Psoas muscle (tissue), 8 donors: ENCODE data around the gene CDT1. TPM values are rescaled to one million over a fixed set of nuclear protein-coding genes. Genes with fewer than 3 reads are reported as not detected.
A peak's percentile ranks its signal among the peaks of the same experiment; 100 is the strongest.

Source experiments
- ATAC-seq, 4 donors: fragments of 200-7000 bp; cut with Tn5 transposase; one replicate each; pipeline ENCODE4 v1.9.1; 2020; ENCODE audit warnings: moderate library complexity in 3 of 4, mild to moderate bottlenecking in 2 of 4
- DNase-seq, 2 donors: peaks; one replicate each; pipeline ENCODE4 v3.0.0-alpha.2; 2020
- H3K27ac ChIP-seq: fragments of 200-600 bp; one replicate; pipeline ENCODE4 v1.8.0; 2022
- H3K27me3 ChIP-seq, 3 donors: fragments of 200-600 bp in 1 of 3; one replicate each; pipeline versions ENCODE4 v1.6.1 to v1.8.0; 2013 to 2022; ENCODE audit warnings: low read length in 2 of 3, mild to moderate bottlenecking in 2 of 3, moderate library complexity in 1 of 3; ENCODE audit not compliant: insufficient read depth in 3 of 3
- H3K36me3 ChIP-seq, 2 donors: fragments of 200-600 bp in 1 of 2; one replicate each; pipeline versions ENCODE4 v1.6.1 to v1.8.0; 2013 to 2022; ENCODE audit warnings: low read depth in 1 of 2, mild to moderate bottlenecking in 1 of 2, moderate library complexity in 1 of 2; ENCODE audit not compliant: insufficient read depth in 1 of 2
- H3K4me1 ChIP-seq: fragments of 200-600 bp; one replicate; pipeline ENCODE4 v1.8.0; 2022
- H3K4me3 ChIP-seq: fragments of 200-600 bp; one replicate; pipeline ENCODE4 v1.8.0; 2022; ENCODE audit warnings: mild to moderate bottlenecking
- H3K9me3 ChIP-seq: fragments of 200-600 bp; one replicate; pipeline ENCODE4 v1.8.0; 2022
- CTCF ChIP-seq: fragments of 200-600 bp; IDR thresholded peaks from one replicate; pipeline ENCODE4 v1.8.0; 2022; ENCODE audit warnings: antibody characterized with exemption
- WGBS, 3 donors: extraction: QIAGEN DNeasy Blood & Tissue Kit; methylation state at CpG; one replicate each; pipeline versions ENCODE4 v1.1.6 to v1.1.7; 2013; 5-methylcytosine and 5-hydroxymethylcytosine counted together
- intact Hi-C, 2 donors: fragments of 100-400 bp; cut with DNase I; formaldehyde crosslinking; loops; one replicate each; pipeline versions ENCODE4 v1.11.0 to v1.14.2; 2022
- polyA plus RNA-seq, 3 donors: library from polyadenylated mRNA; stranded (reverse); fragments of 200-250 nt; gene quantifications; one replicate each; pipeline ENCODE4 v1.2.3, GENCODE V29; 2013
- total RNA-seq, 4 donors: library from RNA; stranded (reverse); fragmentation: NEBNext Ultra II Directional in 2 of 4; extraction: Animal tissue kit (Norgen Biotek cat#: 25700) in 2 of 4; gene quantifications; one replicate each; pipeline versions ENCODE4 v1.2.1 to v1.2.4, GENCODE V29; 2021 to 2023
- donor health status: healthy with polysubstance abuse.
- donor health status: DM: no; HTN: no; CAD: no; lungs with moderate emphysema.
- donor health status: Bipolar disorder and iron deficiency.
- donor health status: healthy.
- donor health status: DM: yes; HTN: yes; CAD: no.
- donor health status: DM: no; HTN: no; CAD: no.
- donor health status: DM: no; HTN: no; CAD: no.
- donor health status: DM: yes; HTN: yes; CAD: no.

CDT1 gene
- total and polyA plus RNA-seq, 7 donors: 0.03 to 0.59 (median 0.15) TPM; not detected in 1

- TF ChIP-seq CTCF: no peak
- Histone ChIP-seq H3K27ac (no peak overlapping the region), H3K9me3 (no peaks in the 10 kb centered on the region), H3K4me1 (no peaks in the 10 kb centered on the region), H3K36me3 (no peaks in the 10 kb centered on the region), H3K4me3 (no peak overlapping the region), H3K27me3 (peaks cover 0 to 35% (median 9%) of the 10 kb centered on the region in 3 donors)
- ATAC-seq (no peak), DNase-seq (no peak)
- intact Hi-C loops: no loop called here
- WGBS, 3 donors: 51 to 62% (median 56%) methylated on average over 4 of the region's 4 CpGs
These were observed 7.3 kb upstream of the CDT1 start for GRCh38 chr16:88796278-88796677.

DNA sequence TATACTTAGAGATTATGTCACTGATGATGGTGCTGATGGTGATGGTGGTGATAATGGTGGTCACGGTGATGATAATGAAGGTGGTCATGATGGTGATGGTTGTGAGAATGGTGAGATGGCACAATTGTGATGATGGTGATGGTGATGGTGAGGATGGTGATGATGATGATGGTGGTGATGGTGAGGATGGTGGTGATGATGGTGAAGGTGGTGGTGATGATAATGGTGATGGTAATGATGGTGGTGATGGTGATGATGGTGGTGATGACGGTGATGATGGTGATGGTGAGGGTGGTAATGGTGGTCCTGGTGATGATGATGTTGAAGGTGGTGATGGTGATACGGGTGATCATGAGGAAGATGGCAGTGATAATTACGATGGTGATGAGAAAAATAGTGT is 5.5 kb upstream of the CDT1 start:
- ATAC-seq (no peak), DNase-seq (no peak)
- Histone ChIP-seq H3K4me1 (no peaks in the 10 kb centered on the region), H3K27ac (no peak overlapping the region), H3K36me3 (no peaks in the 10 kb centered on the region), H3K4me3 (no peak overlapping the region), H3K27me3 (peaks cover 0 to 22% (median 6%) of the 10 kb centered on the region in 3 donors), H3K9me3 (no peaks in the 10 kb centered on the region)
- TF ChIP-seq CTCF: no peak
- 90 to 92% (median 91%) methylated on average over 4 of the region's 4 CpGs for WGBS, 3 donors
- intact Hi-C loops: no loop called here

DNA sequence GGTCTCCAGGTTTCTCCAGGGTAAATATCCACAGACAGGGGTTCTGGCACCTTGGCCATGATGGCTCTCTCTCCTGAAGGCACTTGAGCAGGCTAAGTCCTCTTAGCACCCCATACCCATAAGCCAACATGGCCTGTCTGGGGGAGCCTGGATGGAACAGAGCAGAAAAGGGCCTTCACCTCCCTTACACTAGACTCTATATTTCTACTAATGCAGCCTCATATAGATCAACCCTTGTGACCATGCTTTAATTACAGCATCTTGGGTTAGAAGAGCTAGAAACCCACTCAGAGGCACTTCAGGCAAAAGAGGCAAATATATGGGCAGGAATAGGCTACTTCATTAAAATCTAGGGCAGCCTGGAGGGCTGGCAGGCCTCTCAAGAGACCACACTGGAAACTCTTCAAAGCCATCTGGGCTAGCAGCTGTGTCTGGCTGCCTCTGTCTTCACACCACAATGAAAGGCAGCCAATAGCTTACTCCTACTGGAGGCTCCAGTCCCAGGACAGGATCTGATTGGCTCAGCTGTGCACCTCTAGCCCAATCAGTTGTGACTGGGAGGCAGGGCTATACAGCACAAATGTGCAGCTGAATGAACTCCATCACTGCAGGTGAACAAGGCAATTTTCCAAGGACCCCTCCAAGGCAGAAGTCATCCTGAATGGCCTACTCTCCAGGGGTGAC is 4.7 kb upstream of the CDT1 start:
- ATAC-seq: no peak
- no peaks in the 10 kb centered on the region for H3K9me3 ChIP-seq
- no peak for TF ChIP-seq CTCF
- no peaks in the 10 kb centered on the region for H3K36me3 ChIP-seq
- DNase-seq: no peak
- no peak overlapping the region for H3K4me3 ChIP-seq
- H3K27me3 ChIP-seq: peaks cover 0 to 14% (median 2%) of the 10 kb centered on the region in 3 donors
- H3K27ac ChIP-seq: no peak overlapping the region
- no peaks in the 10 kb centered on the region for H3K4me1 ChIP-seq
- intact Hi-C loops: no loop called here

DNA sequence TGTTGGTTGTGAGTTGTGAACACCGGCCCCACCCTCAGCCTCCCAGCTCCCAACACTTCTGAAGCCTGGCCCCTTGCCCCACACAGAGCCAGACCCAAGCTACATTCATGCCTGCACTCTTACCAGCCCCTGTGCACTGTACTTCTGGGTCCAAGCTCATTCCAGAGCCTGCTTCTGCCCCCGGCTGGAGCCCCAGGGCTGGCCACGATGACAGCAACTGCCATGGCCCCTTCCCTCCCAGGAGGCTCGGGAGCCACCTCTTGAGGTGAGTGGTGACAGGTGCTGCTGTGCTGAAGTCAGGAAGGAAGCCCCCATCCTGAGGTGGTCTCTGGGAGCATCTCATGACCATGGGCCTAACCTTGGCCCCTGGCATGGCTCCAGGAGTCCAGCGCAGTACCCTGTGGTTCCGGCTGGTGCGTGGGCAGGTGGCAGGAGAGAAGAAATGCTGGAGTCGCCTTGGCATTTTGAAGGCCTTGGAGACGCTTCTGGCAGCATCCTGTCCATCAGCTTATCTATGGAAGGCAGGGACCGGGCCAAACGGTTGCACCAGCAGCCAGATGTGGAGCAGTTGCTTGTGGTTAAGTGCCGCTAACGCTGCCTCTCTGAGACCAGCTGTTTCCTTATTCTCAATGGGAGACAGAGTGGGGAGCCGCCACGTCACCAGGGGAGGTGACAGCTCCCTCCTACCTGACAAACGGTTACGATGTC is 3.9 kb upstream of the CDT1 start:
- Histone ChIP-seq H3K27ac (no peak overlapping the region), H3K4me3 (no peak overlapping the region), H3K9me3 (no peaks in the 10 kb centered on the region), H3K27me3 (peaks cover 0 to 7% (median 7%) of the 10 kb centered on the region in 3 donors), H3K36me3 (no peaks in the 10 kb centered on the region), H3K4me1 (no peaks in the 10 kb centered on the region)
- intact Hi-C loops: loop anchor here in 1 of 2 donors (5.0 kb wide), 1 partner anchor 52 kb away; no protein-coding TSS in a partner anchor
- ATAC-seq (no peak), DNase-seq (peak in 1 of 2 donors; percentile 38)
- no peak for TF ChIP-seq CTCF
- WGBS, 3 donors: 75 to 81% (median 81%) methylated on average over 17 of the region's 17 CpGs
